ENCODE data around the gene AGPAT3.

The AGPAT3 gene

DNA sequence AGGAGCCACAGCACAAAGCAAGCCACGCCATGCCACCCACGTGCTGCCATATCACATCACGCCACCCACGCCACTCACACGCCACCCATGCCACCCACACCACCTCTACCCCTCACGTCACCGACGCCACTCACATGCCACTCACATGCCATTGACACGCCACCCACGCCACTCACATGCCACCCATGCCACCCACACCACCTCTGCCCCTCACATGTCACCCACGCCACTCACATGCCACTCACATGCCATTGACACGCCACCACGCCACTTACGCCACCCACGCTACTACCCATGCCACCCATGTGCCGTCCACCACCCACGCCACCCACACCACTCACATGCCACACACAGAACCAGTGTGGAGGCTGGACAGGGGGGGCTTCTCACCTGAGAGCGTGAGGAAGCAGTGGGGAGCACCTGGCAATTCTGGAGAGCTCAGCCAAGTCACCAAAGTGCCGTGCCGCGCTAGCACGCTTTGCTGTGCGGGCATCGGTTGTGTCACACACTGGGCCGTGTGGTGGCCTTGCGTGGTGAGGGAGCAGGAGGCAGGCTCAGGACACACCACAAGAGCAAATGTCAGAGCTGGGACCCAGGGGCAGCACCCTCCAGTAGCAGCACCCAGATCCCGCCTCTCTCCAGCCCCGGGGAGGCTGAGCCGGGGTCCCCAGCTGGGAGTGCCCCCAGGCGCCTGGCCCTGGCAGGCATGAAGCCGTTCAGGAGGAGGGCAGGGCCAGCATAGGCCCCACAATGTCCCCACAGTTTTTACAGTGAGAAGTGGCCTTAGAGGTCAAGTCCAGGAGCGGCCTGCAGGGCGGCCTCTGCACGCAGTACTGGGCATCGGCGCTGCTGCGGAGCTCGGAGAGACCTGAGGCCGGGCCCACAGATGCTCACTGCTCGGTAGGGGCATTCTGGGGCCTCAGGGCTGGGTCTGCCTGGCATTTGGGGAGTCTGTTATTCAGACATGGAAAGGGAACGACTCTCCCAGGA lies 70.0 kb downstream of the AGPAT3 start:
- in situ Hi-C loops (cut with MboI; ENCODE audit: low sequenced_read_pairs) = no loop called here

DNA sequence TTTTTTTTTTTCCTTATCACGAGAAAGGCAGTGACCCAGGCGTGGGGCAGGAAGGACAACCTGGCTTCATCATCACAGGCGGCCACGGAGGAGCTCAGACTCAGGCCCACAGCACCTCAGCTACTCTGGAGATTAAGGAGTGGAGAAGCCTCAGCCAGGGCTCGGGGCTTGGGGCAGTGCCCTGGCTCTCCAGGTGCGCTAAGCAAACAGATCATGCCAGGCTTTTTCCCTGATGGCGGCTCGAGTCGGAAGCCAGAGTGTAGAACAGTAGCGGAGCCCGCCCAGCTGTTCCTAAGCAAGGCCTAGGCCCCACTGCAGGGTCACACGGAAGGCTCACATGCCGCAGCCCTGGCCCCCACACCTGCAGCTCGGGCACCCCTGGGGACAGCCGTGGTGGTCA lies 70.7 kb downstream of the AGPAT3 start:
- in situ Hi-C loops (cut with MboI; ENCODE audit: low sequenced_read_pairs) = no loop called here

DNA sequence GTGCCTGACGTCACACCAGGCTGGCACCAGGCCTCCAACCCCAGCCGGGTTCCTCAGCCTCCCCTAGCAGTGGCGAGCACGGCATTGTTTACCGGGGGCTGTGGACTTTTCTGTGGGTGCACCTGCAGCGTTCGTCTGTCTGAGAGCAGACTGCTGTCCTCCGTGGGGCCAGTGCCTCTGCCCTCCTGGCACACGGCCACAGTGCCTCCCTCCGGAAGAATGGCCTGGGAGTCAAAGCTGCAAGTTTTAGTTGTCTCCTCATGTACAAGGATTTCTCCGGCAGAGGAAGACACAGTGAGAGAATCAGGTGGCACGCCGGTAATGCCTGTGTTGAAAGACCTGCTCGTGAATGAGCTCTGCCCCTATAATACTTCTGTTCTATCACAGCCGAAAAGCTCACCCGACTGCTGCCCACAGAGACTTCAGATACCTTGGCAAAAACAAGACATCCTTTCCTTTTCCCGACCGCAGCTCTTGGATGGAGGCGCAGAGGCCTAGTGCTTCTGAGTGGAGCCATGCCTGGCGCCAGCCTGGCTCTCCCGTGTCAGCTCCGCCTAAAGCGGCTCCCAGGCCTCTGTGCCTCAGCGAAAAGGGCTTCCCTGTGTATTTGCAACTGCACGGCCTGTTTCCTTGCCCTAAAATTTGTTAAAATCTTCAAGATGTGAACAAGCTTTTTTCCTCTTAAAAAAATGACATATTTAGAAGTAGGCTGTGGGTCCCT lies 71.4 kb downstream of the AGPAT3 start:
- in situ Hi-C loops (cut with MboI; ENCODE audit: low sequenced_read_pairs) = no loop called here

DNA sequence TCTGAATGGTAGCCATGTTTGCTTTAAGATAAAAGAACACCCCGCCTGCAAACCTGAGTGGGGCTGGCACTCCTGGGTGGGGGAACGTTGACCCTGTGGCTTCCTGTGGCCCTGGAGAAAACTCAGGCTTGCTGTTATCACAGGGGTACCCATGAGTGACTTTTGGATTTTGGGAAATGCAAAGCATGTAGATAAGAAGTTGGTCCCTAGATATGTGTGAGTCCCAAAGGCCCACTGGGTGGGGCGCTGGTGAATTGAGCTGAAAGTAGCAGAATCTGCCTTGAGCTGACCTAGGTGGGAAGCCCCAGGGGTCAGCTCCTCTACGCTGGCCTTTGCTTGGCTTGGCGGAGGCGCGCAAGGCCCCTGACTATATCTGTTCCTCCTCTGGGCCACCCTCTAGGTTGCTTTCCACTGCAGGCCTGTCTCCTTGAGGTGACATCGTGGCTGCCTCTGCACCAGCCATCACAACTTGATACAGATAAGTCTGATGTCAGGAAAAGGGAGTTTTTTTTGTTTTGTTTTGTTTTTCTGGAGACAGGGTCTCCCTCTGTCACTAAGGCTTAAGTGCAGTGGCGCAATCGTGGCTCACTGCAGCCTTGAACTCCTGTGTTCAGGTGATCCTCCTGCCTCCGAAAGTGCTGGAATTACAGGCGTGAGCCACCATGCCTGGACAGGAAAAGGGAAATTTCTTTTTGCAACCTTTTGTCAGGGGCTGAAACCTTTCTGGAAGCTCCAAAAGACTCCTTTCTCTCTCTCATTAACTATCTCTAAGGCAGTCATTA lies 72.2 kb downstream of the AGPAT3 start:
- in situ Hi-C loops (cut with MboI; ENCODE audit: low sequenced_read_pairs) = no loop called here

DNA sequence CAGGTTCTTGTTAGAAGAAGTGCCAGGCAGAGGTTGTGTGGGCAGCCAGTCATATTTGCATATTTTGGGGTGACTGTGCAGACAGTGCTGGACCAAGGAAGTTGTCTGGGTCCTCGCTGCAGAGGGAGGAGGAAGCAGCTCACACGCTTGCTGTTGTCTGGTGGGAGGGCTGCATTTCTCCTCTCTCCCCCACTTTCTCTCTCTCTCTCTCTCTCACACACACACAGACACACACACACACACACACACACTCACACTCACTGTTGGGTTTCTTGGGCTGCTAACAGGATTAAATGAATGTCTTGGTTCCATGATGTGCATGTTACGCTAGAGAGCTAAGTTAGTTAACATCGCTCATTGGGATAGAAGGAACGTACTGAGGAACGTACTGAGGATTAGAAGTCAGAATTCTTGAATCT lies 72.9 kb downstream of the AGPAT3 start:
- in situ Hi-C loops (cut with MboI; ENCODE audit: low sequenced_read_pairs) = no loop called here

DNA sequence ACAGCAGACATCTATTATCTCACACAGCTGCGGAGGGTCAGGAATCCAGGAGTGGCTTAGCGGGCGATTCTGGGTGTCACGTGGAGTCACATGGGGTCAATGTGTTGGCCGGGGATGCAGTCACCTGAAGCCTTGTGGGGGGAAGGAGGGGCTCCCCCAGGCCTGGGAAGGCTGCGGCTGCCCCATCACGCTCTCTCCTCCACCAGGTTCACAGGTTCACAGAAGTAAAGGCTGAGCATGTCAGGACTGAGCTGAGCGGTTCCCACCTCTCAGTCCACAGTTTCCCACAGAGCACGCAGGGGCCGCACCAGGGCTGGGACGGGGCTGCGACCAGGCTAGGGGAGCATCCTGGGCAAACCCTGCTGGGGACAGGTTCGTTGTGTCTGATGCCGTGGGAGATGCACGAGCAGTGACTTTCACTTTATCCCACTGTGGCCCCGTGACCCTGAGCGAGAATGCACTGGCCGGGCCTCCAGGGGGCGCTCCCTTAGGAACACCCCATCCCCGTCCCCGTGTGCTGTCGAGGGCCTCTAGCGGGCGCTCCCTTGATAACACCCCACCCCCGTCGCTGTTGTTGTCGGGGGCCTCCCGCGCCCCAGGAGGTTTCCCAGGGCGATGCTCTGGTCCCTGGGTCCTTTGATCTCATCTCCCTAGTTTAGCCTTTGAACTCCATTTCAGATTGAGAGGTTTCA lies 73.9 kb downstream of the AGPAT3 start:
- in situ Hi-C loops (cut with MboI; ENCODE audit: low sequenced_read_pairs) = no loop called here

DNA sequence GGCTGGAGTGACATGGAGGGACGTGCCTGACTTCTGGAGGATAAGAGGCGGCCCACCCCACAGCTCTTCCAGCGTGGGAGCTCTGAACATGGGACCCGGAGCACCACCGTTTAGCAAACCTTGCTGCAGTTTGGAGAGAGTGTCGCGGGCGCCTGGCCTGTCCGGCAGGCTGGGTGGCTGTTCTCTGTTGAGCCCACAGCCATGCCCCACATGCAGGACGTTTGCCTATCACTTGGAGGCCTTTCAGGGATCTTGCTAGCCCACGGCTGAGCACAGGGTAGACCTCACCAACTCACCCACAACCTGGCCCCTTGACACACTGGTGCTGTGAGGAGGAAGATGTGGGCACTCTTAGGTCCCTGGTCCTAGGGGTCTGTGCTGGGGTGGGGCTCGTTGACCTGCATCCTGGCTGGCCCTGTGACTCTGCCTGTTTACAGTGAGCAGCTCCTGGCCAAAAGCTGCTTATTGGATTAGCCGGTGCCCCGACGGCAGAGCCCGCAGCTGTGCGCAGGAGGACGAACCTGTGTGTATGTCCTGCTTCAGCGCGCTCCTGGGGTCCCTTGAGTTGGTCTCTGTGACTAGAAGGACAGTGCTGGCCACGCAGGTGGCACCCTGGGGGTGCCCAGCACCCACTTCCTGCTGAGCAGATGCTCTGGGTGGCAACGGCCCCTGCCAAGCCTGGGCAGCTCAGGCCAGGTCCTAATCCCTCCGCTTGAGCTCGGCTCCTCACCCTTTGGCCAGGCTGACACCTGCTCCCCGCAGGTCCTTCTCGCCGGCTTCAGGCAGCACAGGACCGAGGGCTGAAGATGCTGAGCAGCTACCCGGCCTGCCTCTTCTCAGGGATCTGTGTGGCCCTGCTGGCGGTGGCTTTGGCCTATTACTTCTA lies 74.7 kb downstream of the AGPAT3 start:
- in situ Hi-C loops (cut with MboI; ENCODE audit: low sequenced_read_pairs) = no loop called here

DNA sequence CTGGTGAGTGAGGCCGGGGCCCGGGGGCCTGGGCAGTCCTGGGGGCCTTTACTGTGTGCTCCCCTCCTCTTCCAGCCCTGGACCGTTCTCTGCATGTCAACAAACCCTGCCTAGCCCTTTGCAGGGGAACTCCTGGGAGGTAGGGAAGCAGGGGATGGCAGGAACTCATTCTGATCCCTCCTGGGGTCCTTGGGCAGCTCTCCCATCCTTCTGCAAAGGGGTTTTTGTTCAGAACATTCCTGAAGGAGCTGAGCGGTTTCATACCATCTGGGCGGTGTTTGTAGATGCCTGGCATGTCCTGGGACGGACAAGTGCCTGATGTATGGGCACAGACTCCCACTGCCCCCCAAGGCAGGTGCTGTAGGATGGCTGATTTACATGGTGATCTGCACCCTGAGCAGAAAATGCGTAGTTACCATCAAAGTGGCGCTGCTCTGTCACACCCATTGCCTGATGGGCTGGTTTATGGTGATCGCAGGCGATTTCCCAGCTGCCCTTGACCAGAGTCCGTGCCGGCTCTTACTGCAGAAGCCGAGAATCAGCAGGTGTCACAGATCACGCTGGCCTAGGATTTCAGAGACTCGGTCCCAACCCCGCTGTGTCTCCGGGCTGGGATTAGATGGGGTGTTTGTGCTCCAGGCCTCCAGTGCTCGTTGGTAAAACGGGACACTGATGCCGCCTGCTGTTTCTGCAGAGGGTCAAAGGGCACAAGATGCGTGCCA lies 75.5 kb downstream of the AGPAT3 start:
- in situ Hi-C loops (cut with MboI; ENCODE audit: low sequenced_read_pairs) = no loop called here

DNA sequence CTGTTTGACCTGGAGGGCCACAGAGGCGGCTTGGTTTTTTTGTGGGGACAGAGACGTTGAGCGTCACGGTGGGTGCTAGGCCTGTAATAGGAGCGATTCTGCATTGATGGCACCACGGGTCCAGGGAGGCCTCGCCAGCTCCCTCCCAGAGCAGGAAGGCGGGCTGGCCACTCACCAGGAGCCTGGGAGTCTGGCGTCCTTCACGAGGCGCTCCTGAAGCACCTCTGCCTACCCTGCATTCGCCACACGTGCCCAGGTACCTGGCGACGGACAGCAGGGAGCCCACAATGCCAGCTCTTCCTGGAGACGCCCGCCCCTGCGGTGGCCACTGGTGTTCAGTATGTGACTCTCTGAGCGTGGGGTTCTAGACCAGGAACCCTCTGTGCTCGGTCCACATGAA lies 77.2 kb downstream of the AGPAT3 start:
- in situ Hi-C loops (cut with MboI; ENCODE audit: low sequenced_read_pairs) = no loop called here

DNA sequence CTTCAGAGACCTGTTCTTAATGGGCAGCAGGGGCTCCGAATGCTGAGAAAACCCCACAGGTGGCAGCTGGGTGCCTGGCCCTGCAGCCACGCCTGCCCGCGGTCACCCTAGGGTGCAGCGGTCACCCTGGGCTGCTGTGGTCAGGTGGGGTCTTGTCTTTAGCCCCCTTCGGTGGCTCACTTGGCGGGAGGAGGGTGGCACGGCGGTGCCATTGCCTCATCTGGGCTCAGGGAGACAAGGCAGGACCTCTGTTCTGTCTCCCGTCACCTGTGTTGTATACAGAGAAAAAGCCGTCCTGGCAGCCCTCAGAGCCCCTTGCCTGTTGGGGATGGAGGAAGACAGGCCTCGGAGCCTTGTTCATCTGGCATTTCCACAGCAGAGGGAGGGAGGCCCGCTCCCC lies 77.6 kb downstream of the AGPAT3 start:
- in situ Hi-C loops (cut with MboI; ENCODE audit: low sequenced_read_pairs) = no loop called here

DNA sequence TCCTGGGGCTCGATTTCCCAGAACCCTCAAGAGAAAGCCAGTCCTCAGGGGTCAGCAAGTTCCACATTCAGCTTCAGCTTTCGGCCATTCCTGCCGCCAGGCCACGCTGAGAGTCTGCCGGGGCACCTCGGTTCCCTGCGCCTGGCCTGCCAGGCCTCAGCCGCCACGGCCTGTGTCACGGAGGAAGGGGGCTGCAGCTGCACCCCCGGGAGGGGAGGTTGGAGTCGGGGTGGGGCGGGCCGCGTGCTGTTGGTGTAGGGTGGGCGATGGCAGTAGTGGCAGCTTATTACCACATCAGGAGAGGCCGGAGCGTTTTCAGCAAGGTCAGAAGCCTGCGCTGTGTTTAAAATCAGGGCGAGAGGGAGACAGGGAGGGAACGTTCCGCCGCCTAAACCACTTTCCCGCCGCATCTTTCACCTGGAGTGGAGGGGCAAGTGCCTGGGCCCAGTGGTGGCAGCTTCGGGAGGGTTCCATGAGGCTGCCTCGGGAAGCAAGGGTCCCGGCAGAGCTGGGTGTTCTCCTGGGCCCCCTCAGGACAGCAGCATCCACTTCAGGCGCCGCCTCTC lies 78.6 kb downstream of the AGPAT3 start:
- in situ Hi-C loops (cut with MboI; ENCODE audit: low sequenced_read_pairs) = no loop called here

DNA sequence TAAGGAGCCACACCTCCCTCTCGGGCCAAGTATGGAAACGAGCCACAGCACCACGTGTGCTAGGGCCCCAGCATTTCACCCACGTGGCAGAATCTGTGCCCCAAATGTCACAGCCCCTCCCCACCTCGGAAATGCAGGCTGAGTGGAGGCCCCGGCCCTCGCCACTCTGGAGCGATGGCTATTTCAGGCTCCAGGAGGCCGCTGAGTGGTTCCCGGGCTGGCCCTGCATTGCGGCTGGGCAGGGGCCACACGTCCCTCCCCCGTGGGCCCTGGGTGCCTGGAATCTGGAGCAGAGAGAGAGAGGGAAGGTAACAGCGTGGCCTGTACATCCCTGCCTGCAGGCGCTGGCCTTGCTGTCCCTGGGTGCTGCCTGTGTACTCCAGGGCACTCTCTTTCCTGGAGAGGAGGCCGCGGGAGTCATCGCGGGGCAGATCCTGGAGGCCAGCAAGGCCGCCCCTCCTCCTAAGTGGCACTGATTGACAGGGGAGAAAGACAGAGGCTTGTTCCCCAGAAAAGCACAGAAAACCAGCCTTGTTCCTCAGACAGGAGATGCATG lies 79.1 kb downstream of the AGPAT3 start:
- in situ Hi-C loops (cut with MboI; ENCODE audit: low sequenced_read_pairs) = no loop called here

DNA sequence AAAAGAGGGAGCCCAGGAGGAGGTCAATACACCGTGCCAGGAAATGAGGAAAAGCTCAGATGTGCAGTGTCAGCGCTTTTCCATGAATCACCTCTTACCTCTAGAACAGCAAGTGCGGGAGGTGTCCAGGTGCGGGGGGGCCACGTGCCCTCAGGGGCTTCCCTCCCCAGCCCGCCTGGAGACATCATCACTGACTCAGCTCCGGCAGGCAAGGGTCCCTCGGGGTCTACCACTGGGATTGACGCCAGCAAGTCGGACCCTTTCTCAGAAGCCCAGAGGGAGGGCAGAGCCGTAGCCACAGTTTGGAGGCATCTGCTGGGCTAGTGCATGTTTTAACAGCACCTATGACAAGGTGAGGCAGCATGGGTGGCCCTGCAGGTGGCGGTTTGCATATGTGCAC lies 79.7 kb downstream of the AGPAT3 start:
- in situ Hi-C loops (cut with MboI; ENCODE audit: low sequenced_read_pairs) = no loop called here

DNA sequence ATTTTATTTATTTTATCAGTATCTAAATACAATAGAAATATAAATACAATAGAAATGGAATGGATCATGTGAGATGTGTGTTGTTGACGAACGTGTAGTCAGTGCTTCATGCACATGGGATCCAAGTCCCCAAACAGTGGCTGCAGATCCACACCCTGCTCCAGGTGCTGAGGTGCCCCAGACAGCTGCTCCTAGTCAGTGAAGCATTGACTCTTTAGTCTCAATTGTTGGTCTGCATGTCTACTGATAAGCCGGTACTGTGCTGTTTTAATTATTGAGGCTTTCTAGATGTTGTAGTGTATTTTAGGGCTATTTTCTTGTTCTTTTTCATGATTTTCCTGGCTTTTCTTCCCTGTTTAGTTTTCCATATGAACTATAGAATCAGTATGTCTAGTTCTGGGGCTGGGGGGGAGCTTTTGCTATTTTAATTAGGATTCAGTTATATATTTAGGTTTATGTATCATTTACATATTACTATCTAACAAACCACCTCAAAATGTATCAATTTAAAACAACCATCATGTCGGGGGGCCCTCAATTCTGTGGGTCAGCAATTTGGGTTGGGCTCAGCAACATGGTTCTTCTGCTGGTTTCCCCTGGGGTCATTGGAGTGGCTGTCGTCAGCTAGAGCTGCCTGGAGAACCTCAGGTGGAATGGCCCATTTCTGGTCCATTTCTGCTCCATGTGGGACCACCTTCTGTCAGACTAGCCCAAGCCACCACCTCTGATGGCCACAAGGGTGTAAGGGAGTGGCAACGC lies 83.9 kb downstream of the AGPAT3 start:
- in situ Hi-C loops (cut with MboI; ENCODE audit: low sequenced_read_pairs) = no loop called here

DNA sequence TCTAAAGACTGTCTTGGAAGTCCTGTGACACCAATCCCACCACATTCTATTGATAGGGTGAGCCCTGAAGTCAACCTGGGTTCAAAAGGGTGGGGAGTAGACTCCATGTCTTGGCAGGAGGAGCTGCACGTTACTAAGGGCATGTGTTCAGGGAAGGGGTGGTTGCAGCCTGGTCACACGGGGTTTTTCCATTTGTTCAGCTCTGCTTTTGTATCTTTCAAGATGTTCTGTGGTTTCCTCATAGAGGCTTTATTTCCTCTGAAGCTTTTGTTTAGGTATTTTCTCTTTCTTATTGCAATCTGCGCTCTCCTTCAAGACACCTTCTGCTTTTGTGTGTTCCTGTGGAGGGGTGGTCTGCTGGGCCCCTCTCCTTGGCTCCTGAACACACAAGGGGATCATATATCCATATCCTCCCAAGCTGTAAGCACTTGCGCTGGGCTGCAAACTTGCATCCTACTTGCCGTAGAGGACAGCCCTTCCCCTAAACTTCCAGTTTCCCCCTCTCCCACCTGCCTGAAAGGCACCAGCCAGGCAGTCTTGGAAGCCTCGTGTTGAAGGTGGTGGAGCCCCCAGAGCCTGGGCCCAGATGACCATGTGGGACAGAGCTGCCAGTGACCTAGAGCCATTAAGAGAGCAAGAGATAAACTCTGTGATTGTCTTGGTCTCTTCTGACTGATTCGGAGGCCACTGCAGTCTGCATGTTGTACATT lies 84.6 kb downstream of the AGPAT3 start:
- in situ Hi-C loops (cut with MboI; ENCODE audit: low sequenced_read_pairs) = no loop called here

DNA sequence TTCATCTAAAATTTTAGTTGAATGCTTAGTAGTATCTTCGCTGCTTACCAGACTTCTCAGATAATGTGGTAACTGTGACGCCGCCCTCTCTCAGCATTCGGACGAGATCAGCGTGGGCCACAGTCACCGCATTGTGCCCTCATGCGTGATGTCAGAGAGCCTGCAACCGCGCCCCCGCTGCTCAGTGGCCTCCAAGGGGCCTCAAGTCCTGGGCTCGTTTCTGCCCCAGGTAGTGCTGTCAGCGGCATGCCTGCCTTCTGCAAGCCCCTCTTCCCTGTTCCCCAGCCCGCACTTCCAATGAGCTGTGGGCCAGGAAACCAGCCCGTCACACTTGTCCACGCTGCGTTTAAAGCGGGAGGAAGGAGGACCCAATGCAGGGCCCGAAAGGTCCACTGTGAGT lies 85.5 kb downstream of the AGPAT3 start:
- in situ Hi-C loops (cut with MboI; ENCODE audit: low sequenced_read_pairs) = no loop called here

DNA sequence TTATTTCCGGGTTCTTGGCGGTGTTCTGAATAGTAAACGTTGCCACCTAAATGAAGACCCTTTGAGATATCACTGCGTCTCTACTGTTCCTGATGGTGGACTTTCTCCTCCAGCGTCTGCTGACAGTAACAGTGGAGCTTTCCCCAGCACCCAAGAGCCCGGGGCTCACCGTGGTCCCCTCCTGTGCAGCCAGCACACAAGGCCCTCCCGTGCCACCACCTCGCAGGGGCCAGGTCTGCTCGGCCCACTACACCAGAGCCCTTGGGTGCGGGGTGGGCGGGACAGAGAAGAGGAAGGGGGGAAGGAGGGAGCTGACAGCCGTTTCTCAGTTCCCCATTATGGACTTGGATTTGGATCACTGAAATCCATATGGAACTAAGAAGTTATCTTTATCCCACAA lies 85.9 kb downstream of the AGPAT3 start:
- in situ Hi-C loops (cut with MboI; ENCODE audit: low sequenced_read_pairs) = no loop called here

Data from HL-60/S4 treated with phorbol 12-myristate 13-acetate at 8.2 ng/mL for 4 days and 3 days (cell line).